GM12878 (cell line): ENCODE measurements around the gene TOMM40L. TPM values are rescaled to one million over a fixed set of nuclear protein-coding genes. Genes with fewer than 3 reads are reported as not detected.

Experiments used
- CUX1 ChIP-seq: IDR thresholded peaks from 2 replicates; pipeline ENCODE4 v1.6.1; 2012; ENCODE audit warnings: improper control_type of control experiment, low read depth, low read length; ENCODE audit not compliant: insufficient replicate concordance
- KLF5 ChIP-seq: fragments of 450-650 bp; IDR thresholded peaks from 2 replicates; pipeline ENCODE4 v1.6.1; 2014; ENCODE audit warnings: mild to moderate bottlenecking; ENCODE audit not compliant: partially characterized antibody
- SIN3A ChIP-seq: IDR thresholded peaks from 2 replicates; pipeline ENCODE4 v1.6.1; 2012; ENCODE audit warnings: low read depth, low read length, improper control_type of control experiment
- SMARCA5 ChIP-seq: fragments of 450-650 bp; IDR thresholded peaks from 2 replicates; pipeline ENCODE4 v1.6.1; 2017; ENCODE audit warnings: mild to moderate bottlenecking
- SUPT20H ChIP-seq: IDR thresholded peaks from 2 replicates; pipeline ENCODE4 v1.6.1; 2011; ENCODE audit warnings: low read depth, mild to moderate bottlenecking, low read length, moderate library complexity, borderline replicate concordance; ENCODE audit not compliant: control insufficient read depth
- ZNF622 ChIP-seq: fragments of 450-650 bp; IDR thresholded peaks from 2 replicates; pipeline ENCODE4 v1.6.1; 2017; ENCODE audit warnings: mild to moderate bottlenecking, inconsistent platforms
- microRNA-seq: library from miRNA; unstranded; fragments of <30 nt; microRNA quantifications from one replicate; pipeline ENCODE4, GENCODE V29; 2018
- polyA plus RNA-seq, 11 experiments: library from polyadenylated mRNA; depleted of rRNA in 4 of 11; unstranded in 6 of 11; stranded (reverse) in 5 of 11; fragments of >200 nt; fragmentation: Nextera tagmentation in 4 of 11; fragmentation: Illumina TruSeq in 1 of 11; extraction: Ambion mirVana in 4 of 11; extraction: Trizol in 1 of 11; gene quantifications; 1 replicate in 1 of 11; 2 replicates in 10 of 11; pipeline versions ENCODE4 v1.2.1 to v1.2.3, GENCODE V29; 2011 to 2016; ENCODE audit warnings: inconsistent platforms in 2 of 11, missing spikeins in 2 of 11, low read depth in 1 of 11
- total RNA-seq, 4 experiments: library from RNA; depleted of rRNA in 3 of 4; stranded (reverse); fragments of >200 nt in 3 of 4; fragmentation: Illumina TruSeq in 1 of 4; extraction: Trizol in 1 of 4; gene quantifications; 2 replicates each; pipeline versions ENCODE4 v1.2.1 to v1.2.3, GENCODE V29; 2013 to 2021

The TOMM40L gene
- total and polyA plus RNA-seq, 10 of the 15 experiments (the other 5 are each of a cell fraction or from before 2014, with no cell fraction given), result 5.9 to 21.6 (median 15.7) TPM

- TF ChIP-seq CUX1 (no peak), KLF5 (no peak), ZNF622 (no peak), SMARCA5 (no peak), SUPT20H (no peak), SIN3A (no peak)
Measured at GRCh38 chr1:161274874-161275273, 49.0 kb downstream of the TOMM40L start (continued).

Small RNA genes lying within 50 kb of the gene (microRNA-seq; reads per million reads assigned to microRNA genes)
- gene MIR5187, result not detected

Other genes starting within 250 kb of the TOMM40L start
Only the 7 nearest of the 22 such genes appear.
- gene B4GALT3, start 48.6 kb upstream of the TOMM40L start, total RNA-seq (2014; rRNA removed), result 44.7 and 48.4 TPM in 2 replicates
- 27.7 and 30.1 TPM in 2 replicates for gene B4GALT3, start 48.6 kb upstream of the TOMM40L start, total RNA-seq (2014; rRNA removed; fragmentation: Illumina TruSeq; extraction: Trizol)
- gene B4GALT3, start 48.6 kb upstream of the TOMM40L start, total RNA-seq (2021), result 36.5 and 40.2 TPM in 2 replicates
- 13.4 and 28.8 TPM in 2 replicates for gene B4GALT3, start 48.6 kb upstream of the TOMM40L start, polyA plus RNA-seq (2011; rRNA removed)
- 31.5 and 45.1 TPM in 2 replicates for gene B4GALT3, start 48.6 kb upstream of the TOMM40L start, polyA plus RNA-seq (2014; fragmentation: Illumina TruSeq; extraction: Trizol)
- gene B4GALT3, start 48.6 kb upstream of the TOMM40L start, polyA plus RNA-seq (2014; fragmentation: Nextera tagmentation; extraction: Ambion mirVana), result 10 to 100 TPM; 27.1 to 39.7 TPM
- 57.6 and 62.3 TPM in 2 replicates for gene B4GALT3, start 48.6 kb upstream of the TOMM40L start, polyA plus RNA-seq (2014; rRNA removed)
- gene B4GALT3, start 48.6 kb upstream of the TOMM40L start, polyA plus RNA-seq (2016; fragmentation: Nextera tagmentation; extraction: Ambion mirVana), result 10 to 100 TPM; 45.8 to 58.9 TPM
- gene ADAMTS4, start 27.0 kb upstream of the TOMM40L start, total RNA-seq (2014; rRNA removed), result 0.06 and 0.11 TPM in 2 replicates
- gene ADAMTS4, start 27.0 kb upstream of the TOMM40L start, total RNA-seq (2014; rRNA removed; fragmentation: Illumina TruSeq; extraction: Trizol), result 0.04 and 0.05 TPM in 2 replicates
- gene ADAMTS4, start 27.0 kb upstream of the TOMM40L start, total RNA-seq (2021), result 0.05 and 0.13 TPM in 2 replicates
- 0.05 and 0.09 TPM in 2 replicates for gene ADAMTS4, start 27.0 kb upstream of the TOMM40L start, polyA plus RNA-seq (2011; rRNA removed)
- gene ADAMTS4, start 27.0 kb upstream of the TOMM40L start, polyA plus RNA-seq (2014; fragmentation: Illumina TruSeq; extraction: Trizol), result 0.01 and 0.02 TPM in 2 replicates
- under 1 TPM in 1 of 2 experiments, not detected in 1; 0.07 TPM for gene ADAMTS4, start 27.0 kb upstream of the TOMM40L start, polyA plus RNA-seq (2014; fragmentation: Nextera tagmentation; extraction: Ambion mirVana)
- 0.05 and 0.06 TPM in 2 replicates for gene ADAMTS4, start 27.0 kb upstream of the TOMM40L start, polyA plus RNA-seq (2014; rRNA removed)
- under 1 TPM in 1 of 2 experiments, not detected in 1; 0.03 TPM for gene ADAMTS4, start 27.0 kb upstream of the TOMM40L start, polyA plus RNA-seq (2016; fragmentation: Nextera tagmentation; extraction: Ambion mirVana)
- gene NDUFS2, start 23.7 kb upstream of the TOMM40L start, total RNA-seq (2014; rRNA removed), result 160 and 182 TPM in 2 replicates
- gene NDUFS2, start 23.7 kb upstream of the TOMM40L start, total RNA-seq (2014; rRNA removed; fragmentation: Illumina TruSeq; extraction: Trizol), result 135 and 136 TPM in 2 replicates
- 78.7 and 79.9 TPM in 2 replicates for gene NDUFS2, start 23.7 kb upstream of the TOMM40L start, total RNA-seq (2021)
- 154 and 186 TPM in 2 replicates for gene NDUFS2, start 23.7 kb upstream of the TOMM40L start, polyA plus RNA-seq (2011; rRNA removed)
- gene NDUFS2, start 23.7 kb upstream of the TOMM40L start, polyA plus RNA-seq (2014; fragmentation: Illumina TruSeq; extraction: Trizol), result 135 and 147 TPM in 2 replicates
- gene NDUFS2, start 23.7 kb upstream of the TOMM40L start, polyA plus RNA-seq (2014; fragmentation: Nextera tagmentation; extraction: Ambion mirVana), result 10 to 100 TPM; 66.5 to 93.9 TPM
- gene NDUFS2, start 23.7 kb upstream of the TOMM40L start, polyA plus RNA-seq (2014; rRNA removed), result 186 and 190 TPM in 2 replicates
- 100 to 1,000 TPM; 203 to 215 TPM for gene NDUFS2, start 23.7 kb upstream of the TOMM40L start, polyA plus RNA-seq (2016; fragmentation: Nextera tagmentation; extraction: Ambion mirVana)
- 0.45 TPM in 1 of 2 replicates, not detected in the other for gene FCER1G, start 10.8 kb upstream of the TOMM40L start, total RNA-seq (2014; rRNA removed)
- 0.40 and 0.92 TPM in 2 replicates for gene FCER1G, start 10.8 kb upstream of the TOMM40L start, total RNA-seq (2014; rRNA removed; fragmentation: Illumina TruSeq; extraction: Trizol)
- gene FCER1G, start 10.8 kb upstream of the TOMM40L start, total RNA-seq (2021), result 0.56 and 1.2 TPM in 2 replicates
- gene FCER1G, start 10.8 kb upstream of the TOMM40L start, polyA plus RNA-seq (2011; rRNA removed), result 1.1 and 1.4 TPM in 2 replicates
- 1.5 and 1.6 TPM in 2 replicates for gene FCER1G, start 10.8 kb upstream of the TOMM40L start, polyA plus RNA-seq (2014; fragmentation: Illumina TruSeq; extraction: Trizol)
- gene FCER1G, start 10.8 kb upstream of the TOMM40L start, polyA plus RNA-seq (2014; fragmentation: Nextera tagmentation; extraction: Ambion mirVana), result 1 to 10 TPM; 1.1 to 1.3 TPM
- 0.88 and 1.9 TPM in 2 replicates for gene FCER1G, start 10.8 kb upstream of the TOMM40L start, polyA plus RNA-seq (2014; rRNA removed)
- under 1 TPM; 0.48 to 0.71 TPM for gene FCER1G, start 10.8 kb upstream of the TOMM40L start, polyA plus RNA-seq (2016; fragmentation: Nextera tagmentation; extraction: Ambion mirVana)
- gene APOA2, start 2.4 kb upstream of the TOMM40L start, total RNA-seq (2014; rRNA removed), result not detected in 2 replicates
- not detected in 2 replicates for gene APOA2, start 2.4 kb upstream of the TOMM40L start, total RNA-seq (2014; rRNA removed; fragmentation: Illumina TruSeq; extraction: Trizol)
- 1.9 and 2.4 TPM in 2 replicates for gene APOA2, start 2.4 kb upstream of the TOMM40L start, total RNA-seq (2021)
- gene APOA2, start 2.4 kb upstream of the TOMM40L start, polyA plus RNA-seq (2011; rRNA removed), result not detected in 2 replicates
- gene APOA2, start 2.4 kb upstream of the TOMM40L start, polyA plus RNA-seq (2014; fragmentation: Illumina TruSeq; extraction: Trizol), result not detected in 2 replicates
- gene APOA2, start 2.4 kb upstream of the TOMM40L start, polyA plus RNA-seq (2014; fragmentation: Nextera tagmentation; extraction: Ambion mirVana), result not detected
- gene APOA2, start 2.4 kb upstream of the TOMM40L start, polyA plus RNA-seq (2014; rRNA removed), result not detected in 2 replicates
- not detected for gene APOA2, start 2.4 kb upstream of the TOMM40L start, polyA plus RNA-seq (2016; fragmentation: Nextera tagmentation; extraction: Ambion mirVana)
- not detected in 2 replicates for gene NR1I3, start 12.1 kb downstream of the TOMM40L start, total RNA-seq (2014; rRNA removed)
- gene NR1I3, start 12.1 kb downstream of the TOMM40L start, total RNA-seq (2014; rRNA removed; fragmentation: Illumina TruSeq; extraction: Trizol), result not detected in 2 replicates
- not detected in 2 replicates for gene NR1I3, start 12.1 kb downstream of the TOMM40L start, total RNA-seq (2021)
- gene NR1I3, start 12.1 kb downstream of the TOMM40L start, polyA plus RNA-seq (2011; rRNA removed), result not detected in 2 replicates
- not detected in 2 replicates for gene NR1I3, start 12.1 kb downstream of the TOMM40L start, polyA plus RNA-seq (2014; fragmentation: Illumina TruSeq; extraction: Trizol)
- gene NR1I3, start 12.1 kb downstream of the TOMM40L start, polyA plus RNA-seq (2014; fragmentation: Nextera tagmentation; extraction: Ambion mirVana), result under 1 TPM in 1 of 2 experiments, not detected in 1; 0.24 TPM
- not detected in 2 replicates for gene NR1I3, start 12.1 kb downstream of the TOMM40L start, polyA plus RNA-seq (2014; rRNA removed)
- under 1 TPM; 0.13 to 0.52 TPM for gene NR1I3, start 12.1 kb downstream of the TOMM40L start, polyA plus RNA-seq (2016; fragmentation: Nextera tagmentation; extraction: Ambion mirVana)
- 3.5 and 3.6 TPM in 2 replicates for gene PCP4L1, start 32.7 kb downstream of the TOMM40L start, total RNA-seq (2014; rRNA removed)
- 2.2 and 2.7 TPM in 2 replicates for gene PCP4L1, start 32.7 kb downstream of the TOMM40L start, total RNA-seq (2014; rRNA removed; fragmentation: Illumina TruSeq; extraction: Trizol)
- 2.7 and 3.6 TPM in 2 replicates for gene PCP4L1, start 32.7 kb downstream of the TOMM40L start, total RNA-seq (2021)
- gene PCP4L1, start 32.7 kb downstream of the TOMM40L start, polyA plus RNA-seq (2011; rRNA removed), result 3.0 and 4.7 TPM in 2 replicates
- gene PCP4L1, start 32.7 kb downstream of the TOMM40L start, polyA plus RNA-seq (2014; fragmentation: Illumina TruSeq; extraction: Trizol), result 4.0 and 6.0 TPM in 2 replicates
- 1 to 10 TPM; 1.0 to 1.1 TPM for gene PCP4L1, start 32.7 kb downstream of the TOMM40L start, polyA plus RNA-seq (2014; fragmentation: Nextera tagmentation; extraction: Ambion mirVana)
- gene PCP4L1, start 32.7 kb downstream of the TOMM40L start, polyA plus RNA-seq (2014; rRNA removed), result 4.8 and 5.2 TPM in 2 replicates
- 1 to 10 TPM; 2.4 to 3.0 TPM for gene PCP4L1, start 32.7 kb downstream of the TOMM40L start, polyA plus RNA-seq (2016; fragmentation: Nextera tagmentation; extraction: Ambion mirVana)